ENCODE data around the gene OMD.
"Not testable (repeated sequence)": the region's sequence is repeated elsewhere in the genome, so short reads cannot be mapped to it uniquely, and the experiment has no call there.

Gene OMD

DNA sequence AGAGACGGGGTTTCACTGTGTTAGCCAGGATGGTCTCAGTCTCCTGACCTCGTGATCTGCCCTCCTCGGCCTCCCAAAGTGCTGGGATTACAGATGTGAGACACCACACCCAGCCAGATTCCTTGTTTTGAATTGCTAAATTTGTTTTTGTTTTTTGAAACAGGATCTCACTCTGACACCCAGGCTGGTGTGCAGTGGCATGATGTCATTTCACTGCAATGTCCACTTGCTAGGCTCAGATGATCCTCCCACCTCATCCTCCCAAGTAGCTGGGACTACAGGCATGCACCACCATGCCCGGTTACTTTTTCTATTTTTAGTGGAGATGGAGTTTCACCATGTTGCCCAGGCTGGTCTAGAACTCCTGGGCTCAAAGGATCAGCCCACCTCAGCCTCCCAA is 13.1 kb downstream of the OMD start:
- not testable (repeated sequence) for DNase-seq (ENCODE audit: low spot score)

DNA sequence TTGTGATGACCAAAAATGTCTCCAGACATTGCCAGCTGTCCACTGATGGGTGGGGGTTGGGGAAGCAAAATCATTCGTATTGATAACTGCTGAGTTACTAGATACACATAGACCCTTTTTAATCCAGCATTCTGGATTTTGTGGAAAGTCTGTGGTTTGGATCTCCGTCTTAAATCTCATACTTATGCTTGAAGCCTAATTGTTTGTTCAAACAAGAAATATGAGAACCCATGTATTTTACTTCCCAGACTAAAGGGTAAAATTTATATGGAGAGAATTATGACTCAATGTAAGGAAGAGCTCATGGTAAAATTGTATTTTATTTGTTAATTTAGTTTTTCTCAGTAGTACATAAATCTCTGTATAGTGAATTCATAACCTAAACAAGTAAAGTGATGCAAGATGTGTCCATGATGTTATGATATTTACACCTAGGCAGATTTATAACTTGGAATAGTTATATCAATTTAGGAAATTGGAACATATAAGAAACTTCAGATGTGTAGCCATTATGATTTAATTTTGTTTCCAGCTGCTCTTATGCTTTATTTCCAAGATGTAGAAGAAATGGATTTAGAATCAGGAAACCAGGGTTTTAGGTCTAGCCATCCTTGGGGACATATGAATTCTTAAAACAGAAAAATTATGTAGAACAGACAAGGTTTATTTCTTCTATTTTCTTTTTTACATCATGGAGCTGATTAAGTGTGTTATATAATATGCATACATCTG is 15.4 kb downstream of the OMD start:
- DNase-seq (ENCODE audit: low spot score) = no peak

DNA sequence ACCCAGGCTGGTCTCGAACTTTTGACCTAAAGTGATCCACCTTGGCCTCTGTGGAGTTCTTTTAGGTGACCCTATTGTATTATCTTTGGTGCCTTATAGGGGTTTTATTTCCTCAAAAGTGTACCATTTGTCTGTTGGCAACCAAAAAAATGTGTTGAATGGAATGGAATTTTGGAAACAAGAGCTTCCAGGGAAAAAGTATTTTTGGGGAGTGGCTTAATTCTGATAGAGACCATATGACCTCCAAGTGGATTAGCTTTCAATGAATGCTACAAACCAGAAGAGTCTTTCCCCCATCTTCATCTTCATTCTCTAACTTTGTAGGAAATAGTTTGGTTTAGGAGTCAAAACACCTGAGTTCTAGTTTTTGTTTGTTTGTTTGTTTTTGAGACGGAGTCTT is 16.5 kb downstream of the OMD start:
- DNase-seq (ENCODE audit: low spot score) = no peak

DNA sequence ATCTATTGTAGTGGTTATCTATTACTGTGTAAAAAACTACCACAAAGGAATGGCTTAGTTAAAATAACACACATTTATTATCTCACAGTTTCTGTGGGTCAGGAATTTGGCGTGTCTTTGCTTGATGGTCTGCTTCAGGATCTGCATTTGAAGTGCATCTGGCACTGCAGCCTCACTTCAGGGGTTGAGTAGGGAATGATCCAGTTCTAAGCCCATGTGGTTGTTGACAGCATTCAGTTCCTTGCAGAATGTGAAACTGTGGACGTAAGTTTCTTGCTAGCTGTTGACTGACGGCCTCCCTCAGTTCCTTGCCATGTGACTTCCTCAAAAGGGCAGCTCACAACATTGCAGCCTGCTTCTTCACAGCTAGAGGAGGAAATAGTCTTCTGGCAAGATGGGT is 17.8 kb downstream of the OMD start:
- no peak for DNase-seq (ENCODE audit: low spot score)

DNA sequence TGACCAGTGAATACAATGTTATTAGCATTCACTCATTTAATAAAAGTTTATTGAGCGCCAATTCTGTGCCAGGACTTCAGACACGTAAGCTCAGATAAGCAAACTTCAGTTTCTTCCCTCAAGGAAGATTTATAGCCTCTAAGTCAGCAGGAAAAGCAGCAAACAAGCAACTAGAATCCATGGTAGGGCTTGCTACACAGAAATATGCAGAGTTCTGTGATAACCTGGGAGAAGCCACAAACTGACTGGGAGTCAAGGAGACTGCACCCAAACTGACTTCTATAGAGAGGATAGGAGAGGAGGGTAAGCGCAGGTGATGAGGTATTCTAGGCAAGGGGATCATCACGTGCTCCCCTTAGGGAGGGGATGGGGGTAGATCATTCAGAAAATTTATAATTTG is 18.5 kb downstream of the OMD start:
- no peak for DNase-seq (ENCODE audit: low spot score)

DNA sequence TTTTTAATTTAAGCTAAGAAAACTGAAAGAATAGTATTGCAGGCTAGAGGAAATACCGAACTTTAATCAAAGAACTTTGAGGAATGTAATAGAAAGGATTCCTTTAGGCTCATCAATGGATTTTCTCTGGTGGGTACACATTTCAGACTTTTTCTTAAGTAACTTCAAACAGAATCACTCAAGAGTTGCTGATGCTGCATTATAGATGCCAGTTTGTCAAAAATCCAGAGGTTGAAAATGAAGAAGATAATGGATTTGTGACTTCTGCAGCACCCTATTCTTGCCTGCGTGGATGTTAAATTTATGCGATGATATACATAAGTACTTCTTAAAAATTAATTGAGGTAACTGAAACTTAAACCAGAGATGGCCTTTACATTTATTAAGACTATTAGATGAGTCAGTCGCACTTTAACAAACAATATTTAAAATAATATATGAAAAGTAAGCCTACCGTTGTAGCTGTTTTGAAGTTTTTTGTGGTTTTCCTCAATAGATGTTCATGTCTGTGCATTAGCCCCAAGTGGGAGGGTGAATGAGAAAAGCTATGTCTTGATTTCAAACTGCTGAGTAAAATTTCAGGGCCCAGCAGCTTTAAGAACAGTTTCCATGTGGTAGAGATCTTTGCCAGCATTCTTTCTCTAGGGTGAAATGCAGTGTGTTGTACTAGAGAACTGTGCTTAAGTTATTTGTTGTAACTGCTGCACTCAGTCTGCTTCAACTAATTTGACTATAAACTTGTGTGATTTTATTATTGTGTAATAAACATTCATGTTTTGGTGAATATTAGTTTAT is 20.0 kb downstream of the OMD start, which contains the start of gene OGN:
Gene OGN (minus strand): TSS at position 537 of the 795 bp plus-strand sequence. CDS start 1,171 bp downstream, outside the sequence.
- no peak for DNase-seq (ENCODE audit: low spot score)

DNA sequence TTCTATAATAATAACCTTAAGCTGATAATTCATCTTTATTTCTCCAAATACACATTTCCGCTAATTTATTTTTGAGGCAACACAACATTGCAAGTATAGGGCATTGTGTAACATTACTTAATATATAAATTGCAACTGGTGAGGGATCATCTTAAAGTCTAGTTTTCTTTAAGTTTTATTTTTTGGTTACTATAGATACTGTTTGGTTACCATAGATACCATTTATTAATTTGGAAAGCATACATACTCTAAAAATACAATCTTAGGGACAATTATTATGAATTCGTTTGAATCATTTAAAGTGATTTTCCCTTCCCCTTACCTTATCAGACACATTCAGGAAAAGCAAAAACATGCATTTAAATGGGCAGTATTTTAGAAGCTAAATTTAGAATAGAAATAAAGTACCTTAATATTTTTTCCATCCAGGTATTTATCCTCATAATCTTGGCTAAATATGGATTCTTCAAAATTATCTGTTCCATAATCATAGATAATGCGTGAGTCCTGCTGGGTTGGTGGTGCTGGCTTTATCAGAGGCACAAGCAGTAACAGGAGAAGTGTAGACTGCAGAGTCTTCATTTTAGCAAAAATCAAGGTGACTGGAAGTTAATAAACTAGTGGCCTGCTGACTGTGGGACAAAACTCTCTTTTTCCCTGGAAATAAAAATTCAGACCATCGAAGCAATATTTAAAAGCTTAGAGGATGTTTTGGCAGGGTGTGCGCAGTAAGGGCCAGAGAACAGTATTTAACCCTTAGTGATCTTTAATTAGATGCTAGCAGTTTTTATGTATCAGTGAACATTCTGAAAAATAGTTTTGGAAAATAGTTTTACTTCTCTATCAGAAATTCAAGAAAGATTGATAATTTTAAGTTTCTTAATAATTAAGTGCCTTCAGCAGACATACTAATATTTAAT is 21.2 kb downstream of the OMD start:
- DNase-seq (ENCODE audit: low spot score) = no peak

DNA sequence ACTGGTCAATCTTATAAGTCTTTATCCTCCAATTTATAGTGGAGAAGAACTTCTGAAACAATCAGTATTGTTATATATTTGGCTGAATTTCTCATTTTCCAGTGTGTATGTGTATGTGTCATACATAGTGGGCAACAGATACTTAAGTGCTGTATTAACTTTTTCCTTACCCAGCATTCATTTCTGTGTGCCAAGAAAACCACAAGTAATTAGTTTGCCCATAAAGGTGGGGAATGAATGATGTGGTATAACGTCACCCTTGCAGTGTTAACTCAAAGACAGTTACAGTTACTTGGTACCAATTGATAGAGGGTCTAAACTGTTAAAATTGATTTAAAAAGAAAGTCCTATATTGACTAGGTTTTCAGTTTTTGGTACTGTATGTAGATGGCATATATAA is 21.9 kb downstream of the OMD start:
- DNase-seq (ENCODE audit: low spot score) = no peak

DNA sequence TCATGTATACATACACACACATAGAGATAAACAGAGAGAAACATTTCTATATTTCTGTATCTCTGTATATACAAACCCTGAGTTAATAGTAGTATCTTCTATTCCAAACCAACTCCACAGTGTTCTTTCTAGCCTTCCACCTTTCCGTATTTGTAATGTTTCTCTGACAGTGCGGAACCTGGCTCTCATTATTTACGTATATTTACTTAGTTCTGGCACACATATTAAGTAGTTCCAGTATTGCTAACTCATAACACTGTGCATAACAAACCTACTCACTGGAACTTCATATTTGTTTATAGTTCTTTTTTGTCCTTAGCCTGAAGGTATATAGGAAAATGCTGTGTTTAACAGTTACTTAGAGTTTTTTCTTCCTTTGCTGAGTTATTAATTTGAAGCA is 26.4 kb downstream of the OMD start:
- no peak for DNase-seq (ENCODE audit: low spot score)

DNA sequence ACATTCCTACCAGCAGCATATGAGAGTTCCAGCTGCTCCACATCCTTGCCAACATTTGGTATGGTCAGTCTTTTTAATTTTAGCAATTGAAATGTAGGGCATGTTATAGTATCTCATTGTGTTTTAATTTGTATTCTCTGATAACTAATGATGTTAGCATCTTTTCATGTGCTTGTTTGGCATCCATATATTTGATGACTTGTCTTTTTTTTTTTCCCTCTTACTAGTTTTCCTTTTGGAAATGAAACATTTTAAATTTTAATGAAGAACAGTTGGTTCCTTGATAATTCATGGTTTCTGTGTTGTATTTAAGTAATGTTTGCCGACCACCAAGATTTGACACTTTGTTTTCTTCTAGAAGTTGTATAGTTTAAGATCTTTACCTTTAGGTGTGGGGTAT is 28.7 kb downstream of the OMD start:
- DNase-seq (ENCODE audit: low spot score) = no peak

DNA sequence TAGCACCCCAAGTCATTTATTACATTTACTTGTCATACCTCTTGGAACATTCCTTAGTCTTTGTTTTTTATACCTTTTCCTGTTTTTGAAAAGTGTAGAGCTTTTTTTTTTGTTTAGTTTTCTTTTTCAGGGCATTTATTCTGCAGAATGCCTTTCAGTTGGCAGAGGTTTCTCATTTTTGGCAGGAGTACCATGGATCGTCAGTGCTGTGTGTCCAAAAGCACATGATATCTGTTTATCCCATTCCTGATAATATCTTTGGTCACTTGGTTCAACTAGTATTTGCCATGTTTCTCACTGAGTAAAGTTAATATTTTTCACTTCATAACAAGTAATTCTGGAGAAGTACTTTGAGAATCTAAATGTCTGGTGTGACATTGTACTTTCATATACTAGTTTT is 30.6 kb downstream of the OMD start:
- no peak for DNase-seq (ENCODE audit: low spot score)

DNA sequence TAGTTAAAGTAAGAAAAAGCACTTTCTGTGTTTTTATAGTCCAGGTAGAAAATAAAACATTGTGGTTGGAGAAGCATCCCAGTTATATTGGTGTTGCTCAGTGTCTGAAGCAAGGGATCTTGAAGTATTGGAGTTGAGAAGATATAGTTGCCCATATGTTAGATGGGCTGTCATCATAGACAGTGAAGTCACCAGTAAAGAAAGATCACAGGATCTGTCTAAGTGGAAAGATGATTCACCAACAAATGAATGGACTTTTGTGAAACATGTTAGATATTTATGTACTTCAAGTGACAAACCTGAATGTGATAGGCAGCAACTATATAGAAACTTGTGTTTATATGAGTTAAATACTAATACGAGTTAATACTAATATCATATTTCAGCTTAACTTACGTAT is 31.6 kb downstream of the OMD start:
- DNase-seq (ENCODE audit: low spot score) = no peak

DNA sequence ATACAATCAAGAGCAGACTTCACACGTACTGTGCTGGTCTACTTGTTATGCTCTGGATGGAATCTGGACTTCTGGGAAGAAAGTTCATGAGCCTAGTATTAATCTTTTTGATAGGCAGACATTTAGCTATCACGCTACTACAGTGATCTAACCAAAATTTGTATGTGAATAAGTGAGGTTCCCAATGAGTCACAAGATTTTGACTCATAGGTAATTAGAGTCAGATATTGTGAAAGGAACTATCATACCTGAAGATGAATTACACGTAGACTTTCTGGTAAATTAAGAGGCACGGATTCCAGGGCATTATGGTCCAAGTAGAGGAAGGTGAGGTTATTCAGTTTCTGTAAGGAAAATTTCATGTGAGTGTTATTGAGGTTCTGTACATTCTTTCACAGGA is 38.3 kb downstream of the OMD start:
- DNase-seq (ENCODE audit: low spot score) = no peak

DNA sequence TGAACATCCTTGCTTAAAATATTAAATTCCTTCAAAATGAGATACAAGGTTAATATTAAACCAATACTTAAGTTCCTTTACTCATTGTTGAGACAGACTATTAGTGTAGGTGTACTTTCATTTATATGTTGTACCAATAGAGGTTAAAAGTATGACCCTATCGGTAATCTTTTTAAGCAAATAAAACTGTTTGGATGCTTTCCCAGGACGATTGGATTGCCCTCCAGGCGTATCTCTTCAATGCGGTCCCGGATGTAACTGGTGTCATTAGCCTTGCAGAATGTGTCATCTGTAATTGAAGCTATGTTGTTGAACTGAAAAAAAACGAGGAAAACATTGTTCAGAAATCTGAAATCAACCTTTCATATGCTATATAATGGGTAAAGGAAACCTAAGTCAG is 38.8 kb downstream of the OMD start:
- no peak for DNase-seq (ENCODE audit: low spot score)

DNA sequence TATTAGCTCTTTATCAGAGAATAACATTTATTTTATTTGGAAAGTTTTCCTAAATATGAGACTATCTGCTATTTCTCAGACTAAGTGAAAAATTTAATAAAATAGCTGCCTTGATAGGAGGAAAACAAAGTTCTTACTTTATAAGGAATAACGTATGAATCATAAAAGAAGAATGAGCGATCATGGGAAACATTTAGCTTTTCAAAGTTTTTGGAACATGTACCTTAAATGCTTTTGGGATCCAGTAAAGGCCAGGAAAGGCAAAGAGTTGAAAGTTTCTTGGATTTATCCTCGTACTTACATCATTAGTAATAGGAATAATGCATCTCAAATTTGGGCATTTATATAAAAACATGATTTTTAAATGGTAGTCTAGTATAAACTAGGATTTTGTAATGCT is 39.3 kb downstream of the OMD start:
- no peak for DNase-seq (ENCODE audit: low spot score)

DNA sequence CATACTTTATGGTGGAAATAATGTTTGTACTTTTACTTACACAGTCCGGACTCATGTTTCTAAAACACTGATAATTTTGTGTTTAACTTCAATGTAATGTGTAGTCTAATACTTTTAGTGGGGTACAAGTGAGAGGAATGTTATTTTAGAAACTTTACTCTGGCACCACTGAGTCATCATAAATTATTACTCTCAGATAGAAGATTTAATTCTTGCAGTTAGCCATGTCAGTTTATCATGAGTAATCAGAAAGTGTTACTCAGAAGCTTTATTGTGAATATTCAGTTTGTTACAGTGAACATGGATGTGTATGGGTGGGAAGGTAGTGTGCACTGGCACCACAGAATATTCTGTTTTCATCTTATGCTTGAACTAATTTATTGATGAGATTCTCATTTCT is 39.9 kb downstream of the OMD start:
- no peak for DNase-seq (ENCODE audit: low spot score)

DNA sequence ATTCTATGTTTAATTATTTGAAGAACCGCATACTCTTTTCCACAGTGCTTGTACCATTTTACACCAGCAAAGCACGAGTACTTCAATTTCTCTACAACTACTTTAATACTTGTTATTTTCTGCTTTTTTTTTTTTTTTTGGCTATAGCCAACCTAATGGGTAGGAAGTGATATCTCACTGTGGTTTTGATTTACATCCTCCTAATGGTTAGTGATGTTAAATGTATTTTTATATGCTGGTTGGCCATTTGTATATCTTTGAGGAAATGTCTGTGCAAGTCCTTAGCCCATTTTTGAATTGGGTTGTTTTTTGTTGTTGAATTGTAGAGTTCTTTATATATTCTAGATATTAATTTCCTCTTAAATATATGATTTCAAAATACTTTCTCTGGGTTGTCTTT is 42.5 kb downstream of the OMD start:
- DNase-seq (ENCODE audit: low spot score) = no peak

DNA sequence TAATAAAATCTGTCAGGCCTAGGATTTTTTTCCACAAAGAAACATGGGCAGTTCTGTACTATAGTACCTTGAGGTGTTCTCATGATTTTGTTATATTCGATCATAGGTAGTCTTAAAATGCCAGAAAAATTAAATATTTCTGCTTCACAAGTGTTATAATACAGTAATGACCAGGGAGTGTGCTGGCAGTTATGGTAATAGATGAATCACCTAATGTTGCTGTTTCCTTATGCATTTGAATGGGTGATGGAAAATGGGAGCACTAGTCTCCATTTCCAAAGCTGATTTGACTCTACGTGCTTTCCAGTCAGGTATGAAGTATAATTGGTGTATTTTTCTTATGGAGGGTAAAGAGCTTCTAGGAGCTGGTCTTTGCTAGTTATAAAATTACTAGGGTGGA is 43.7 kb downstream of the OMD start:
- no peak for DNase-seq (ENCODE audit: low spot score)

DNA sequence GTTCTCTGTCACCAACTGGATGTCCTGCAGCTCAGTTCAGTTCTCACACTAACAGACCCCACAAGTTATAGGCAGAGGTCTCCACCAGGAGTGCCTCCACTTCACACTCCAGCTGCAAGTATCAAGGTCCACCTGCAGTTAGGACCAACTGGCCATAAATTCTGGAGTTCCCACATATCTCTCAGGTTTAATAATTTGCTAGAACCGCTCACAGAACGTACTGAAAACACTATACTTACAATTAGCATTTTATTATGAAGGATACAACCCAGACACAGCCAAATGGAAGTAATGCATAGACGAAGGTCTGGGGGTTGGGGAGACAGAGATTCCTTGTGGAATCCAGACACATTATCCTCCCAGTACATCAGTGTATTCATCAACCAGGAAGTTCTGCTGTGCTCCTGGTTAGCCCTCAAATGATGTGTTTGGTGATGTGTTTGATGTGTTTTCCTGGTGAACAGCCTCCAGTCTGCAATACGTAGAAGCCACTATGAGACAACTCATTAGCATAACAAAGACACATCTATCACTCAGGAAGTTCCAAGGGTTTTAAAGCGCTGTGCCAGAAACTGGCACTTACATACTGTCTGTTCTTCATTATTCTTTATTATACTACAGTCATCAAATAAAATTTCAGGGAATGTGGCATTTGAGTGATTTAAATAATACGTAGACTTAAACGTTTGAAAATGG is 45.3 kb downstream of the OMD start:
- DNase-seq (ENCODE audit: low spot score) = no peak

DNA sequence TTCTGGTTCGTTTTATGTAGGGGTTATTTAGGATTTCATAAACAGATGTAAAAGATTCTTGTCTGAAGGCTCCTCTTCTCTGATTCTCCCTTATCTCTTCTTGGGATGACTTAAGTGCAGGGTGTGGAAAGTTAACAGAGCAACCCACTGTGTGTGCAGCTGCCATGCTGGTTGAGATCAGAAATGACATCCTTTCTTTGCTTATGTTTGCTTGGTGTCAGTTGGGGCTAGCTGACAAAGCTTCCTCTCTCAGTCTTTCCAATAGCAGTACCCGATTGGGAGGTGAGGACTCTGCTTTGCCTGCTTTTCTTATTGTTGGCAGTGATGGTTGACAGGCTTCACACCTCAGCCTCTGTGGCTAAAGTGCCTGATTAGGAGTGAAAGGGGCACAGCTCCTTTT is 46.4 kb downstream of the OMD start:
- DNase-seq (ENCODE audit: low spot score) = no peak

DNA sequence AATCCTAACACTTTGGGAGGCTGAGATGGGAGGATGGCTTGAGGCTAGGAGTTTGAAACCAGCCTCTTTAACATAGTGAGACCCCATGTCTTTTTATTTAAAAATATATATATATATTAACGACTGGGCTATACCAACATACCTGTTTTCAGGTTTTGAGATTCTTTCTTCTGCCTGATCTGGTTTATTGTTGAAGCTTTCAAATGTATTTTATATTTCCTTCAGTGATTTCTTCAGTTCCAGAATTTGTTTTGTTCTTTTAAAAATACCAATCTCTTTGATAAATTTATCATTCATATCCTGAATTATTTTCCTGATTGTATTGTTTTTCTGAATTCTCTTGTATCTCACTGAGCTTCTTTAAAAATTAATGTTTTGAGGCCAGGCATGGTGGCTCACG is 51.1 kb downstream of the OMD start:
- DNase-seq (ENCODE audit: low spot score) = no peak

DNA sequence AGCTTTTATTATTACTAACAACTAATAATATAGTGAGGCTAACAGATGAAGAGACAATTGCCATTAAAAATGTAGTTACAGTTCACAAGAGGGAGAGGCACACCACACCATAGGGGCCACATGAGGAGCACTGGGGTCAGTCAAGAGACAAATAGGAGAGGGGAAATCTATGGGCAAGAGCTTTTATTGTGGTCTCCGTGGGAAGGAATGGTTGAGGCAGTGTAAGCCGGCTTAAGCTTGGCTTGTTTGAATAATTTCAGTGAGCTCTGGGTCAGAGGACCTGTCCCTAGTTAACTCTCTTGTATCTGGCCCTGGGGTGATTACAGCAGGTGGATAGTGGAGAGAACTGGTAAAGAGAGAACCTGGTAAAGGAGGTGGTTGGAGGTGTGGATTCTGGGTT is 55.2 kb downstream of the OMD start:
- no peak for DNase-seq (ENCODE audit: low spot score)

All from LoVo (cell line).